Brain microvascular endothelial cell (primary cell): ENCODE data around the gene GBA2.

Source experiments
- DNase-seq: peaks from one replicate; pipeline ENCODE4 v3.0.0-alpha.2; 2020
- H3K27ac ChIP-seq: fragments of 250-450 bp; sonication (Bioruptor Pico); 2 replicates; pipeline ENCODE4 v1.5.1; 2020; ENCODE audit warnings: mild to moderate bottlenecking, moderate library complexity
- H3K27me3 ChIP-seq: fragments of 250-450 bp; sonication (Bioruptor Pico); replicated peaks from 2 replicates; pipeline ENCODE4 v1.5.1; 2020; ENCODE audit warnings: mild to moderate bottlenecking
- H3K36me3 ChIP-seq: fragments of 250-450 bp; sonication (Bioruptor Pico); replicated peaks from 2 replicates; pipeline ENCODE4 v1.5.1; 2020; ENCODE audit warnings: mild to moderate bottlenecking
- H3K4me3 ChIP-seq: 2 replicates; pipeline ENCODE4 v1.5.1; 2011; ENCODE audit warnings: low read depth, mild to moderate bottlenecking, control low read depth, low read length, moderate library complexity
- CTCF ChIP-seq: IDR thresholded peaks from 2 replicates; pipeline ENCODE4 v1.5.1; 2011; ENCODE audit warnings: low read depth, mild to moderate bottlenecking, moderate library complexity, low read length, control low read depth, inconsistent platforms; ENCODE audit errors: missing control alignments
- in situ Hi-C: cut with HindIII; loops from 2 replicates; pipeline ENCODE4 v1.10.0; 2017; ENCODE audit warnings: low sequenced_read_pairs, low pct_ligation_motif_present

Gene GBA2

GRCh38 chr9:35698231-35698630, 50.8 kb downstream of the GBA2 start:
- peaks cover 80% of the 10 kb centered on the region for H3K36me3 ChIP-seq
- no peaks in the 10 kb centered on the region for H3K27me3 ChIP-seq
- DNase-seq = no peak
- H3K27ac ChIP-seq = no peak overlapping the region
- in situ Hi-C loops = no loop called here
- no peak for TF ChIP-seq CTCF
- H3K4me3 ChIP-seq = no peak overlapping the region

GRCh38 chr9:35697486-35697885, 51.5 kb downstream of the GBA2 start:
- H3K27ac ChIP-seq = no peak overlapping the region
- H3K4me3 ChIP-seq = no peak overlapping the region
- in situ Hi-C loops = no loop called here
- H3K27me3 ChIP-seq = no peaks in the 10 kb centered on the region
- peaks cover 73% of the 10 kb centered on the region for H3K36me3 ChIP-seq
- DNase-seq = no peak
- TF ChIP-seq CTCF = no peak

GRCh38 chr9:35696520-35697215, 52.4 kb downstream of the GBA2 start:
- Histone ChIP-seq H3K4me3 (no peak overlapping the region), H3K27ac (peak overlapping the region; percentile 20), H3K27me3 (no peaks in the 10 kb centered on the region), H3K36me3 (peaks cover 65% of the 10 kb centered on the region)
- TF ChIP-seq CTCF = peak; percentile 95
- in situ Hi-C loops = no loop called here
- DNase-seq = no peak

DNA sequence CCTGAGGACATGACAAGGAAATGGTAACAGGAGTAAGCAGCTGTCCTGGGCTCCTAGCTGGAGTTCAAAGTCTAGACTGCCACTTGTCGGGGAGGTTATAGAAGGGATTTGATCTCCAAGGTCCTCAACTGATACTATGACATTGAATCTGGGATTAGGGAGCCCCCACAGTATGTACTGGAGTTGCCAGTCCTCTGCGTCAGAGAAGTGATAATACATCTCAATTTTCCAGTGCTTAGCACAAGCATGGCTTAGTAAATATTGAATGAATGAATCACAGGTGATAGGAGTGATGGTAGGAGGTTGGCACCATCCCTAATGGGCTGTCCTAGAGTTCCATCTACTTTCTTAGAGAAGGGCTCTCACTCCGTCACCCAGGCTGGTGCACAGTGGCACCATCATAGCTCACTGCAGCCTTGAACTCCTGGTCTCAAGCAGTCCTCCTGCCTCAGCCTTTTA, 53.1 kb downstream of the GBA2 start:
- peaks cover 58% of the 10 kb centered on the region for H3K36me3 ChIP-seq
- H3K27ac ChIP-seq = peak overlapping the region; percentile 20
- no peaks in the 10 kb centered on the region for H3K27me3 ChIP-seq
- no peak for DNase-seq
- TF ChIP-seq CTCF = no peak
- in situ Hi-C loops = no loop called here
- no peak overlapping the region for H3K4me3 ChIP-seq

DNA sequence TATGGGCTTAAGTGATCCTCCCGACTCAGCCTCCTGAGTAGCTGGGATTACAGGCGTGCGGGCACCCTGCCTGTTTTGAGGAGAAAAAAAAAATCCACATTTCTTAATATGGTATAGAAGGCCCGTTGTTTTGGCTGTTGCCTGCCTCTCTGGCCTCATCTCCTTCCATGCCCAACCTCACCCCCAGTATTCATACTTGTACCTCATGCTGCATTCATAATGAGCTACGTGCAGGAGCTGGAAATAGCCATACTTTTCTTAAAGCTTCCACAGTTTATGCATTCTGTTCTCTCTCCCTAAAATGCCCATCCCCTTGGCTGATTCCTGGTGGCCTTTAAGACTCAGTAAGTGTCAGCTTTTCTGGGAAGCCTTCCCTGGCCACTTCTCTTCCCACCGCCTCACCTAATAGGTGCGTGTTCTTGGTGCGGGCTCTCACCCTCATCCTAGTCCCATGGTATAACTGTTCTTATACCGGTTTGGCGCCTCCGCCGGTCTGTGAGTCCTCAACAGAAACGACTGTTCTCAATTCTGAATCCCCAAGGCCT, 57.2 kb downstream of the GBA2 start:
- no peak overlapping the region for H3K4me3 ChIP-seq
- no peak for DNase-seq
- H3K36me3 ChIP-seq = peaks cover 36% of the 10 kb centered on the region
- H3K27ac ChIP-seq = peak overlapping the region; percentile 79
- TF ChIP-seq CTCF = no peak
- in situ Hi-C loops = no loop called here
- no peaks in the 10 kb centered on the region for H3K27me3 ChIP-seq

DNA sequence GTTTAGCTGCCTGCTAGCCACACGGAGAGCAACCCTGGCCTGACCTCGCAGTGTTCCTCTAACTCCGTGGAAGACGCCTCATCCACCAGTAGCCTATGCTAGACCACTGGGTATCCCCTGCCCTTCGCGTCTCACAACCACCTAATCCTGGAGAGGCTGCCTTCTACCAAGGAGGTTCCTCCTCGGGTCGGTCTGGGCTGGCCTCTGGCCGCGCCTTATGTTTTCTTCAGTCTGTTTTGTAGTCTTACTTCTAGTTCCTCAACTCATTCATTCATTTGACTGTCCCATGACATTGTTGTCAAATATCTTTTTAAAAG, 57.7 kb downstream of the GBA2 start:
- H3K4me3 ChIP-seq = peak overlapping the region; percentile 90
- H3K36me3 ChIP-seq = peaks cover 33% of the 10 kb centered on the region
- DNase-seq = no peak
- H3K27ac ChIP-seq = peak overlapping the region; percentile 79
- TF ChIP-seq CTCF = no peak
- H3K27me3 ChIP-seq = no peaks in the 10 kb centered on the region
- in situ Hi-C loops = no loop called here
